Measurements from ENCODE around the gene NUP93. TPM values are rescaled to one million over a fixed set of nuclear protein-coding genes. Genes with fewer than 3 reads are reported as not detected.
A peak's percentile ranks its signal among the peaks of the same experiment; 100 is the strongest.

NUP93 gene
- total RNA-seq, 1 experiment from 2014 or later = 165 TPM

GRCh38 chr16:56898847-56899246, 168.9 kb downstream of the NUP93 start:
- no peaks in the 10 kb centered on the region for H3K36me3 Mint-ChIP-seq (ENCODE audit: insufficient read depth in 1 of 3, low read depth in 3 of 3)
- no peak overlapping the region for H2BK12ac ChIP-seq (ENCODE audit: insufficient read length, low read depth, low read length)
- peaks cover 7% of the 10 kb centered on the region; the same call in 1 of the 2 replicates for H3K27me3 Mint-ChIP-seq (ENCODE audit: low read depth)
- DNase-seq = no peak
- H2BK15ac ChIP-seq (ENCODE audit: low read depth, low read length) = no peak overlapping the region
- H3K23ac ChIP-seq (ENCODE audit: insufficient read length, low read depth, low read length) = no peak overlapping the region
- no peak overlapping the region for H3K18ac ChIP-seq (ENCODE audit: insufficient read length, low read depth, low read length)
- no peaks in the 10 kb centered on the region for H3K9me3 Mint-ChIP-seq
- no peaks in the 10 kb centered on the region for H3K4me1 ChIP-seq (ENCODE audit: insufficient read depth, low read length)
- no peaks in the 10 kb centered on the region for H3K79me2 ChIP-seq (ENCODE audit: insufficient read depth, low read length)
- WGBS (ENCODE audit: extremely low coverage, insufficient read length, low lambda C conversion rate) = no CpG with 5 or more reads among the region's 8 CpGs
- no peak overlapping the region for H2BK20ac ChIP-seq (ENCODE audit: low read depth, low read length, poor library complexity, severe bottlenecking)
- H4K20me1 ChIP-seq (ENCODE audit: control insufficient read depth, insufficient read depth, insufficient read length) = no peaks in the 10 kb centered on the region
- no peak overlapping the region for H4K91ac ChIP-seq (ENCODE audit: insufficient read length, low read depth, low read length)
- H2AK5ac ChIP-seq (ENCODE audit: insufficient read length, low read length) = no peak overlapping the region
- no peak overlapping the region for H3K4me2 ChIP-seq (ENCODE audit: insufficient read depth, insufficient read length, low read length)
- H3K9ac ChIP-seq (ENCODE audit: extremely low read depth, insufficient read length, low read length) = no peak overlapping the region
- no peak overlapping the region for H4K8ac ChIP-seq (replicated peaks; ENCODE audit: insufficient read length, low read depth, low read length)
- H3K27ac Mint-ChIP-seq = no peak overlapping the region
- no peak overlapping the region for H3K27ac ChIP-seq (ENCODE audit: insufficient read length, low read depth, low read length)
- H3K4me1 Mint-ChIP-seq = no peaks in the 10 kb centered on the region
- no peak overlapping the region for H2BK5ac ChIP-seq (ENCODE audit: insufficient read length, low read length)
- H3K79me1 ChIP-seq (ENCODE audit: insufficient read depth, low read depth, low read length, poor library complexity, severe bottlenecking) = no peaks in the 10 kb centered on the region
- no peak overlapping the region for H3K4me3 Mint-ChIP-seq
- H3K23me2 ChIP-seq (ENCODE audit: insufficient read length, low read depth, low read length, poor library complexity, severe bottlenecking) = no peaks in the 10 kb centered on the region
- no peak overlapping the region for H4K5ac ChIP-seq (ENCODE audit: insufficient read length, low read depth, low read length)
- no peak overlapping the region for H2AFZ ChIP-seq (ENCODE audit: low read length)
- H3K4ac ChIP-seq (ENCODE audit: low read depth, low read length) = no peak overlapping the region
- H3K14ac ChIP-seq (ENCODE audit: insufficient read depth, low read length) = no peak overlapping the region
- no peak overlapping the region for H3T11ph ChIP-seq (ENCODE audit: low read length)
- H3K56ac ChIP-seq (ENCODE audit: insufficient read length, low read depth, low read length) = no peak overlapping the region
- no peak for TF ChIP-seq CTCF (conservative IDR thresholded peaks at IDR 0.05)
- H3K9me3 ChIP-seq (ENCODE audit: control insufficient read depth, low read depth, low read length) = no peaks in the 10 kb centered on the region
- no peaks in the 10 kb centered on the region for H3K27me3 ChIP-seq (ENCODE audit: insufficient read depth, low read length)
- no peak overlapping the region for H2BK120ac ChIP-seq (ENCODE audit: low read depth, low read length, poor library complexity, severe bottlenecking)

Small RNA genes lying within 50 kb of the gene (microRNA-seq; reads per million reads assigned to microRNA genes)
- gene MIR138-2 (ENCODE audit: borderline microRNAs expressed) = 3.6 reads per million, percentile 28 among the genes with 10 or more reads in this experiment

Other genes with a start within 250 kb of the NUP93 start
- gene BBS2, start 210.1 kb upstream of the NUP93 start, total RNA-seq (2021) = 13.0 and 13.1 TPM in 2 replicates
- not detected in 2 replicates for gene MT4, start 165.1 kb upstream of the NUP93 start, total RNA-seq (2021)
- gene MT3, start 140.6 kb upstream of the NUP93 start, total RNA-seq (2021) = 0.61 TPM in 1 of 2 replicates, not detected in the other
- gene MT2A, start 121.5 kb upstream of the NUP93 start, total RNA-seq (2021) = 63.1 and 72.5 TPM in 2 replicates
- gene MT1E, start 104.3 kb upstream of the NUP93 start, total RNA-seq (2021) = 25.9 and 34.4 TPM in 2 replicates
- 1.4 and 2.5 TPM in 2 replicates for gene MT1M, start 97.5 kb upstream of the NUP93 start, total RNA-seq (2021)
- gene MT1A, start 91.5 kb upstream of the NUP93 start, total RNA-seq (2021) = 0.68 TPM in 1 of 2 replicates, not detected in the other
- gene MT1B, start 78.2 kb upstream of the NUP93 start, total RNA-seq (2021) = not detected in 2 replicates
- gene MT1F, start 72.2 kb upstream of the NUP93 start, total RNA-seq (2021) = 22.9 and 26.1 TPM in 2 replicates
- 23.4 and 26.2 TPM in 2 replicates for gene MT1G, start 62.1 kb upstream of the NUP93 start, total RNA-seq (2021)
- gene MT1H, start 60.3 kb upstream of the NUP93 start, total RNA-seq (2021) = 10.7 and 12.5 TPM in 2 replicates
- 32.1 and 41.9 TPM in 2 replicates for gene MT1X, start 47.7 kb upstream of the NUP93 start, total RNA-seq (2021)
- not detected in 2 replicates for gene SLC12A3, start 135.1 kb downstream of the NUP93 start, total RNA-seq (2021)
- gene HERPUD1, start 202.0 kb downstream of the NUP93 start, total RNA-seq (2021) = 28.9 and 30.8 TPM in 2 replicates
- not detected in 2 replicates for gene CETP, start 231.8 kb downstream of the NUP93 start, total RNA-seq (2021)

All from H9 (cell line).